ENCODE data around the gene TBC1D25.

TBC1D25 gene

GRCh38 chrX:48512371-48512935, 27.1 kb upstream of the TBC1D25 start:
- no peak overlapping the region for H3K27ac ChIP-seq
- no peak overlapping the region for H3K4me3 ChIP-seq (ENCODE audit: low read depth, low read length)
- no peak for TF ChIP-seq CTCF (IDR thresholded peaks at IDR 0.05; ENCODE audit: low read depth, low read length, missing control alignments)
- H3K27me3 ChIP-seq (replicated peaks) = no peaks in the 10 kb centered on the region
- DNase-seq = no peak
- H3K36me3 ChIP-seq (replicated peaks) = no peaks in the 10 kb centered on the region
- in situ Hi-C loops (cut with HindIII; ENCODE audit: low pct_ligation_motif_present, low sequenced_read_pairs) = no loop called here

GRCh38 chrX:48513670-48514069, 25.8 kb upstream of the TBC1D25 start:
- no peak for DNase-seq
- no peak for TF ChIP-seq CTCF (IDR thresholded peaks at IDR 0.05; ENCODE audit: low read depth, low read length, missing control alignments)
- no peak overlapping the region for H3K27ac ChIP-seq
- no peaks in the 10 kb centered on the region for H3K36me3 ChIP-seq (replicated peaks)
- no peak overlapping the region for H3K4me3 ChIP-seq (ENCODE audit: low read depth, low read length)
- in situ Hi-C loops (cut with HindIII; ENCODE audit: low pct_ligation_motif_present, low sequenced_read_pairs) = no loop called here
- H3K27me3 ChIP-seq (replicated peaks) = no peaks in the 10 kb centered on the region

GRCh38 chrX:48514126-48514806, 25.2 kb upstream of the TBC1D25 start:
- DNase-seq = no peak
- Histone ChIP-seq H3K27ac (no peak overlapping the region), H3K36me3 (replicated peaks) (no peaks in the 10 kb centered on the region), H3K27me3 (replicated peaks) (no peaks in the 10 kb centered on the region), H3K4me3 (ENCODE audit: low read depth, low read length) (no peak overlapping the region)
- in situ Hi-C loops (cut with HindIII; ENCODE audit: low pct_ligation_motif_present, low sequenced_read_pairs) = no loop called here
- no peak for TF ChIP-seq CTCF (IDR thresholded peaks at IDR 0.05; ENCODE audit: low read depth, low read length, missing control alignments)

GRCh38 chrX:48514868-48515460, 24.6 kb upstream of the TBC1D25 start:
- H3K4me3 ChIP-seq (ENCODE audit: low read depth, low read length) = no peak overlapping the region
- in situ Hi-C loops (cut with HindIII; ENCODE audit: low pct_ligation_motif_present, low sequenced_read_pairs) = no loop called here
- no peaks in the 10 kb centered on the region for H3K27me3 ChIP-seq (replicated peaks)
- H3K27ac ChIP-seq = no peak overlapping the region
- no peak for TF ChIP-seq CTCF (IDR thresholded peaks at IDR 0.05; ENCODE audit: low read depth, low read length, missing control alignments)
- no peaks in the 10 kb centered on the region for H3K36me3 ChIP-seq (replicated peaks)
- DNase-seq = no peak

- Histone ChIP-seq H3K27ac (no peak overlapping the region), H3K4me3 (ENCODE audit: low read depth, low read length) (no peak overlapping the region), H3K36me3 (replicated peaks) (no peaks in the 10 kb centered on the region), H3K27me3 (replicated peaks) (no peaks in the 10 kb centered on the region)
- in situ Hi-C loops (cut with HindIII; ENCODE audit: low pct_ligation_motif_present, low sequenced_read_pairs) = no loop called here
- DNase-seq = no peak
- TF ChIP-seq CTCF (IDR thresholded peaks at IDR 0.05; ENCODE audit: low read depth, low read length, missing control alignments) = no peak
These were observed 23.7 kb upstream of the TBC1D25 start for GRCh38 chrX:48515842-48516241.

Data from brain microvascular endothelial cell (primary cell).